Smooth muscle cell (in vitro differentiated cells): Measurements from ENCODE around the gene FUT6. TPM values are rescaled to one million over a fixed set of nuclear protein-coding genes. Genes with fewer than 3 reads are reported as not detected.

ENCODE experiments used
- DNase-seq: peaks from one replicate; lab custom pipeline; 2025; ENCODE audit not compliant: unreplicated experiment; lab: John Stamatoyannopoulos, UW
- H2AFZ ChIP-seq: fragments of 200-600 bp; sonication (generic); 2 replicates; pipeline ENCODE4 v1.6.0; 2016; ENCODE audit warnings: antibody characterized with exemption, low read depth, mild to moderate bottlenecking
- H3F3A ChIP-seq: fragments of 200-600 bp; sonication (generic); 2 replicates; pipeline ENCODE4 v1.6.0; 2017; ENCODE audit warnings: antibody characterized with exemption, low read depth
- H3K27ac ChIP-seq: fragments of 200-600 bp; sonication (generic); 2 replicates; pipeline ENCODE4 v1.5.1; 2016; ENCODE audit warnings: low read depth, mild to moderate bottlenecking
- H3K27me3 ChIP-seq: fragments of 200-600 bp; sonication (generic); 2 replicates; pipeline ENCODE4 v1.6.1; 2016; ENCODE audit warnings: low read depth, mild to moderate bottlenecking
- H3K36me3 ChIP-seq: fragments of 200-600 bp; sonication (generic); 2 replicates; pipeline ENCODE4 v1.5.1; 2016; ENCODE audit warnings: low read depth
- H3K4me1 ChIP-seq: fragments of 200-600 bp; sonication (generic); 2 replicates; pipeline ENCODE4 v1.5.1; 2016; ENCODE audit warnings: low read depth
- H3K4me2 ChIP-seq: fragments of 200-600 bp; sonication (generic); 2 replicates; pipeline ENCODE4 v1.6.0; 2016; ENCODE audit warnings: mild to moderate bottlenecking
- H3K4me3 ChIP-seq: fragments of 200-600 bp; sonication (generic); 2 replicates; pipeline ENCODE4 v1.5.1; 2016; ENCODE audit warnings: mild to moderate bottlenecking
- H3K79me2 ChIP-seq: fragments of 200-600 bp; sonication (generic); 2 replicates; pipeline ENCODE4 v1.6.0; 2016; ENCODE audit warnings: low read depth, mild to moderate bottlenecking
- H3K9ac ChIP-seq: fragments of 200-600 bp; sonication (generic); 2 replicates; pipeline ENCODE4 v1.6.0; 2016; ENCODE audit warnings: low read depth
- H3K9me3 ChIP-seq: fragments of 200-600 bp; sonication (generic); replicated peaks from 2 replicates; pipeline ENCODE4 v1.5.1; 2016; ENCODE audit warnings: low read depth
- H4K20me1 ChIP-seq: fragments of 200-600 bp; sonication (generic); 2 replicates; pipeline ENCODE4 v1.6.0; 2016; ENCODE audit warnings: low read depth
- WGBS: methylation state at CpG from one replicate; pipeline ENCODE4 v1.1.7; 2016; ENCODE audit warnings: low lambda C conversion rate; 5-methylcytosine and 5-hydroxymethylcytosine counted together
- polyA plus RNA-seq: library from polyadenylated mRNA; unstranded; fragments of >200 nt; fragmentation: Nextera tagmentation; extraction: Ambion mirVana; gene quantifications from 2 replicates; pipeline ENCODE4 v1.2.1, GENCODE V29; 2016
- total RNA-seq: library from RNA; depleted of rRNA; stranded (reverse); fragments of >200 nt; gene quantifications from 2 replicates; pipeline ENCODE4 v1.2.3, GENCODE V29; 2014
- TF ChIP-seq, protein P1 (sequence below): fragments of 200-600 bp; sonication (generic); IDR thresholded peaks from 2 replicates; pipeline ENCODE4 v1.5.1; 2017; ENCODE audit warnings: borderline replicate concordance, mild to moderate bottlenecking, antibody characterized with exemption; ENCODE audit not compliant: insufficient read depth, poor library complexity, severe bottlenecking

The FUT6 gene
- total and polyA plus RNA-seq, 2 experiments from 2014 or later: not detected

DNA sequence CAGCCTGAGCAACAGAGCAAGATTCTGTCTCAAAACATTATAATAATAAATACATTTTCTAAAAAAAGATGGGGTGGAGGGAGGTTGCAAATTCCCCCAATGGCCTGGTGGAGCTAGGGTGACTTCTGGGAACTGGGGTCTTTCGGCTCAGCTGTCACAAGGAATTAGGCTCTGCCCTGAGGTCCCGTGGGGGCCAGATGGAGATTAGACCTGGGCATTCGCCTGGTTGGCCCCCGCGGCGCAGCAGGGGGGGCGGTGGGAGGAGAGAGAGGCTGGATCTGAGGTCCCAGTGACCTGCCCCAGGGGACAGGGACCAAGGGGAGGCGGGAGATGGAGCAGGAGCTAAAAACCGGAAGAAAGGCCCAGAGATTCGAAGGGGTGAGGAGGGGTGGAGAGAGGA is 14.8 kb downstream of the FUT6 start:
- Histone ChIP-seq H3K9ac (no peak overlapping the region), H3K4me1 (no peaks in the 10 kb centered on the region), H3F3A (no peaks in the 10 kb centered on the region), H3K27me3 (no peaks in the 10 kb centered on the region), H3K27ac (no peak overlapping the region), H3K36me3 (no peaks in the 10 kb centered on the region), H3K79me2 (no peaks in the 10 kb centered on the region), H2AFZ (no peak overlapping the region), H3K9me3 (no peaks in the 10 kb centered on the region), H3K4me2 (no peak overlapping the region), H3K4me3 (no peak overlapping the region), H4K20me1 (no peaks in the 10 kb centered on the region)
- no peak for DNase-seq
- TF ChIP-seq, protein P1, sequence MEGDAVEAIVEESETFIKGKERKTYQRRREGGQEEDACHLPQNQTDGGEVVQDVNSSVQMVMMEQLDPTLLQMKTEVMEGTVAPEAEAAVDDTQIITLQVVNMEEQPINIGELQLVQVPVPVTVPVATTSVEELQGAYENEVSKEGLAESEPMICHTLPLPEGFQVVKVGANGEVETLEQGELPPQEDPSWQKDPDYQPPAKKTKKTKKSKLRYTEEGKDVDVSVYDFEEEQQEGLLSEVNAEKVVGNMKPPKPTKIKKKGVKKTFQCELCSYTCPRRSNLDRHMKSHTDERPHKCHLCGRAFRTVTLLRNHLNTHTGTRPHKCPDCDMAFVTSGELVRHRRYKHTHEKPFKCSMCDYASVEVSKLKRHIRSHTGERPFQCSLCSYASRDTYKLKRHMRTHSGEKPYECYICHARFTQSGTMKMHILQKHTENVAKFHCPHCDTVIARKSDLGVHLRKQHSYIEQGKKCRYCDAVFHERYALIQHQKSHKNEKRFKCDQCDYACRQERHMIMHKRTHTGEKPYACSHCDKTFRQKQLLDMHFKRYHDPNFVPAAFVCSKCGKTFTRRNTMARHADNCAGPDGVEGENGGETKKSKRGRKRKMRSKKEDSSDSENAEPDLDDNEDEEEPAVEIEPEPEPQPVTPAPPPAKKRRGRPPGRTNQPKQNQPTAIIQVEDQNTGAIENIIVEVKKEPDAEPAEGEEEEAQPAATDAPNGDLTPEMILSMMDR: no peak
- 95% methylated on average over 8 of the region's 10 CpGs for WGBS

GRCh38 chr19:5823579-5824281 is 15.8 kb downstream of the FUT6 start:
- Histone ChIP-seq H4K20me1 (no peaks in the 10 kb centered on the region), H3K4me2 (no peak overlapping the region), H3K36me3 (no peaks in the 10 kb centered on the region), H3K79me2 (no peaks in the 10 kb centered on the region), H3K27ac (no peak overlapping the region), H3K27me3 (no peaks in the 10 kb centered on the region), H3K9me3 (no peaks in the 10 kb centered on the region), H3K4me3 (no peak overlapping the region), H3F3A (no peaks in the 10 kb centered on the region), H2AFZ (no peak overlapping the region), H3K4me1 (no peaks in the 10 kb centered on the region), H3K9ac (no peak overlapping the region)
- TF ChIP-seq, protein P1: no peak
- WGBS: 84% methylated on average over 30 of the region's 30 CpGs
- no peak for DNase-seq

DNA sequence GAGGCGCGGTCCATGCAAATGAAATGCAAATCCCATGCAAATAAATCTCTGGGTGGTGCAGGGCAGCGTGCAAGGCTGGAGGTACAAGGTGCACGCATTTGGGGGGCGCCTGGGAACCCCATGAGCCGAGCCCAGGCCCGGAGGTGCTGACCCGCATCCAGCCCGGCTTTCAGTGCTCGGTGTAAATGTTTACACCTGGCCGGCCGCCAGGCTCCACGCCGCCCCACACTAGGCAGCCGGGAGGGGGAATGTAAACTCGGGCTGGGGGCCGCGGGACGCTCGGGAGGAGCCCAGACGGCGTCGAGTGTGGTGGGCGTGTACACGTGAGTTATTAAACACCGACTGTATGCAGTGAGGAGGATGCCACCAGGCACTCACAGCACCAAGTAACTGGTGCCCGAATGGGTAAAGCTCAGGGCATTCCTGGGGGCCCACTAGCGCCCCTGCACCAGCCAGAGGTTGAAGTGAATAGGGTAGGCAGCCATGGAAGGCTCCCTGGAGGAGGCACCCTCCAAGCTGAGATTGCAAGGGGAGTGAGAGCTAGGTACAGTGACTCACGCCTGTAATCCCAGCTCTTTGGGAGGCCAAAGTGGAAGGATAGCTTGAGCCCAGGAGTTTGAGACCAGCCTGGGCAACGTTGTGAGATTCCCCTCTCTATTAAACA is 17.2 kb downstream of the FUT6 start:
- H2AFZ ChIP-seq: no peak overlapping the region

More for the DNA sequence above, 17.2 kb downstream of the FUT6 start:
- no peaks in the 10 kb centered on the region for H3K79me2 ChIP-seq
- no peaks in the 10 kb centered on the region for H3F3A ChIP-seq
- TF ChIP-seq, protein P1: no peak
- no peak overlapping the region for H3K9ac ChIP-seq
- H3K9me3 ChIP-seq: no peaks in the 10 kb centered on the region
- H3K4me2 ChIP-seq: no peak overlapping the region
- H3K27me3 ChIP-seq: no peaks in the 10 kb centered on the region
- H4K20me1 ChIP-seq: no peaks in the 10 kb centered on the region
- no peak overlapping the region for H3K4me3 ChIP-seq
- H3K4me1 ChIP-seq: no peaks in the 10 kb centered on the region
- no peak for DNase-seq
- 81% methylated on average over 28 of the region's 30 CpGs for WGBS
- no peaks in the 10 kb centered on the region for H3K36me3 ChIP-seq
- H3K27ac ChIP-seq: no peak overlapping the region
